Choroid plexus epithelial cell (primary cell): ENCODE results near the gene SLC12A5.
A peak's percentile ranks its signal among the peaks of the same experiment; 100 is the strongest.

ENCODE experiments used
- DNase-seq: peaks from one replicate; pipeline ENCODE4 v3.0.0-alpha.2; 2010; ENCODE audit warnings: low read depth
- H3K4me3 ChIP-seq: 2 replicates; pipeline ENCODE4 v1.5.1; 2011; ENCODE audit warnings: low read depth, mild to moderate bottlenecking, control low read depth, low read length, moderate library complexity
- TF ChIP-seq, protein P1 (sequence below): conservative IDR thresholded peaks from 2 replicates; pipeline ENCODE4 v1.5.1; 2011; ENCODE audit warnings: low read depth, mild to moderate bottlenecking, control low read depth, inconsistent platforms, low read length, moderate library complexity

SLC12A5 gene

DNA sequence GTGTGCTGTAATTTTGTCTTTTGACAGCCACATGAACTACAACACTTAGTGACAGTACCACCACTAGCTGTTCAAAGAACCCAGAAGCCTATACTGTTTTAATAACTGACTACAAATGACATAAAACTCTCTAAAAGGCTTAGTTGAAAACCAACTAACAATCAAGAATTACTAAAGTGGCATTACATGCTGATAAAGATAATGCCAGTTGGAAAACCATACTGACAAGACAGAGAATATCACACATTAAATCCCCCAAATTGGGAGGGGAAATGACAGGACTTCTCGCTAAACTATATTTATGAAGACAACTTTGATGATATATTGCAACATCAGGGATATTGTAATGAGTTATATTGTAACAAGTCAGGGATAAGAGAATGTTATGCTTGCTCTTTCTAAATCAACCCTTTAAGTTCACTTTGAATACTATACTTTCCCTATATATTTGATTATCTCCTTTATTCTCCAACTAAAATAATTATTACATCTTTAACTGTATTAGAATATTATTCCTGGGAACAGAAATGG is 54.6 kb downstream of the SLC12A5 start:
- TF ChIP-seq, protein P1, sequence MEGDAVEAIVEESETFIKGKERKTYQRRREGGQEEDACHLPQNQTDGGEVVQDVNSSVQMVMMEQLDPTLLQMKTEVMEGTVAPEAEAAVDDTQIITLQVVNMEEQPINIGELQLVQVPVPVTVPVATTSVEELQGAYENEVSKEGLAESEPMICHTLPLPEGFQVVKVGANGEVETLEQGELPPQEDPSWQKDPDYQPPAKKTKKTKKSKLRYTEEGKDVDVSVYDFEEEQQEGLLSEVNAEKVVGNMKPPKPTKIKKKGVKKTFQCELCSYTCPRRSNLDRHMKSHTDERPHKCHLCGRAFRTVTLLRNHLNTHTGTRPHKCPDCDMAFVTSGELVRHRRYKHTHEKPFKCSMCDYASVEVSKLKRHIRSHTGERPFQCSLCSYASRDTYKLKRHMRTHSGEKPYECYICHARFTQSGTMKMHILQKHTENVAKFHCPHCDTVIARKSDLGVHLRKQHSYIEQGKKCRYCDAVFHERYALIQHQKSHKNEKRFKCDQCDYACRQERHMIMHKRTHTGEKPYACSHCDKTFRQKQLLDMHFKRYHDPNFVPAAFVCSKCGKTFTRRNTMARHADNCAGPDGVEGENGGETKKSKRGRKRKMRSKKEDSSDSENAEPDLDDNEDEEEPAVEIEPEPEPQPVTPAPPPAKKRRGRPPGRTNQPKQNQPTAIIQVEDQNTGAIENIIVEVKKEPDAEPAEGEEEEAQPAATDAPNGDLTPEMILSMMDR = no peak
- no peak for DNase-seq
- H3K4me3 ChIP-seq = no peak overlapping the region

DNA sequence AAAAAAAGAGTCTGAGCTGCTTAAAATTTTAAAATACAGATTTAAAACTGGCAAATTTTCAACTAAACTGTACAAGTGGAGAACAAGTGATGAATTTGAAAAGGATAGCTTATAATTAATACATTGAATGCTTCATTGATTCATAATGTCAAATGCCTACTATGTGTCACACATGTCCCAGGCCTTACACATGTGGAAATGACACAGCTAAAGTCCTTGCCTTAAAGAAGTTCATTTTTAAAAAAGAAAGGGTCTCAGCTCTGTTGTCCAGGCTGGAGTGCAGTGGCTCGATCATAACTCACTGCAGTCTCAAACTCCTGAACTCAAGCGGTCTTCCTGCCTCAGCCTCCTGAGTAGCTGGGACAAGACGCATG is 55.8 kb downstream of the SLC12A5 start:
- no peak for DNase-seq
- H3K4me3 ChIP-seq = no peak overlapping the region
- TF ChIP-seq, protein P1 = no peak

DNA sequence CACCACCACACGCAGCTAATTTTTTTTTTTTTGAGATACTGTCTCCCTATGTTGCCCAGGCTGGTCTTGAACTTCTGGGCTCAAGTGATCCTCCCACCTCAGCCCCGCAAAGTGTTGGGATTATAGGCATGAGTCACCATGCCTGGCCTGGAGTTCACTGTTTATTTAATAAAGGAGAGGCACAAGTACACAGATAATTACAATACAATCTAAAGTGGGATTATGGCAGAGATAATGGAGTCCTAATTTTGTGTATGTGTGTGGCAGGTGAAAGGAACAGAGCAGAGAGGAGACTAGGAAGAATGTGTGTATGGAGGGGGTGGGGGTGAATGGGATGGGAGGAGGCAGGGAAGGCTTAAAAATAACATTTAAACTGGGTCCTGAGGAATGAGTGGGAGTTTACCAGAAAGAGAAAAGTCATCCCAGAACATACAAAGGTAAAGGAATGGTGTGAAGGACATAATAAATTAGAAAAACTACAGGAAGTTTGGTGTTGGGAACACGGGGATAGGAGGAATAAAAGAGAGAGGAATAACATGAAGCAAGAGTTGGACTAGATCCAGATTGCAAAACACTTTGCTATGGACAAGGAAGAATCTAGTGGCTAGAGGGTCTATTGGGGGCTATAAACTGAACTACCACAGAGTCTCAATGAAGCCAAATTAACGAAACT is 56.3 kb downstream of the SLC12A5 start:
- no peak overlapping the region for H3K4me3 ChIP-seq
- TF ChIP-seq, protein P1 = no peak
- DNase-seq = peak; percentile 44

DNA sequence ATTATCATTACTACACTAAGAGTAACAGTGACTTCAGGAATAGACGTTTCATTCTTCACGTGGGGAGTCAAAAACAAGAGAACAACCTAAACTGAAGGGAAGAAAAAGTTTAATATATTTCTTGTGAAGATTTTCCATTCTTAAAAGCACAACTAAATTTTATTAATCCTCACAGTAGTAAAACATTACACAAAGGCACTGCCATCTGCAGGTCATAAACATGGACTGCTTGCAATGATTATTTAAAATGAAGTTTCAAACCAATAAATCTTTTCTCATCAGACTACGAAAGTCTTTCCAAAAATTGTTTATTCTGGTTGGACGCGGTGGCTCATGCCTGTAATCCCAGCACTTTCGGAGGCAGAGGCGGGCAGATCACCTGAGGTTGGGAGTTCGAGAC is 58.1 kb downstream of the SLC12A5 start:
- peak; percentile 53 for DNase-seq
- TF ChIP-seq, protein P1 = peak; percentile 55
- H3K4me3 ChIP-seq = no peak overlapping the region

DNA sequence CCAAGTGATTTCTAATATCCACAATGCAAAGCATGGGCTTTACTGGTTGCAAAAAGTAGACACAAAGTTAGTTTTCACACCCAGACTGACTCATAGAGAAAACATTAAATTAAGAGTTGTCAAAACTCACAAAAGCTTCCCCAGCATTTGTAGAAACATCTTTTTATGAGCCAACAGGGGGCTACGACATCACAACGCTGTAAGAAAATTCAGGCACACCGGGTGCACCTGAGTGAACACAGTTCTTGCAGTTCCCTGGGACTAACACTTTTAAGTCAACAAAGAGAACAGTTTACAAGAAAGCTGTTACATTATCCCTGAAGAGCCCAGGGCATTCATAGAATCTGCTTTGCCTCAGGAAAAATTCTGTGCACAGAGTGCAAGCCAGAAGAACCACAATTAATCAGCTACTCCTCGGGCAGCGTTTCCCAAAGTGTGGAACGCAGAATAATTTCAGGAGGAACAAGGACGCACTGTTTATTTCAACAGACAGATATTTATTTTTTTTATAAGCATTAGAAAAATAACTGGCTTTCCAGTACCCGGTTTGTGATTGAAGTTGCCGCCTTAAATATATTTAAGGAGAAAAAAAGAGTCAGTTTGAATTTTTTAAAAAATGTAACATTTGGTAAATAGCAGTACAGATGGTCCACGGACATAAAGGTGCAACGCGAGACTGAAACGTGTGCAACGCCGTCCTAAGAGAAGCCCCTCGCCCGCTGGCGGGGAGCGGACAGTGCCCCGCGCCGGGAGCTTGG is 59.6 kb downstream of the SLC12A5 start:
- peak overlapping the region; percentile 90 for H3K4me3 ChIP-seq
- peak; percentile 36 for DNase-seq
- TF ChIP-seq, protein P1 = peak; percentile 19

DNA sequence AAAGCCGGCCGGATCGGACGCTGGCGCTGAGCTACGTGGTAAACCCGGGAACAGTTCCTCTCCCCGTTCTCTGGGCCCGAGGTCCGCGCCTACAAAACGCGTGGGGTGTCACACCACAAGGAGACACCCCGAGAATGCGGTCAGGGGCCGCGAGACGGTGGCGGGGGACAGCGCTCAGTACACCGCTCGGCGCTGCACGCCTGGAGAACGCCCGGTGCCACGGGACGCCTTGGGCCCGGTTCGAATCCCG is 60.1 kb downstream of the SLC12A5 start:
- TF ChIP-seq, protein P1 = no peak
- peak overlapping the region; percentile 90 for H3K4me3 ChIP-seq
- DNase-seq = no peak
